GM10266 (cell line): ENCODE measurements around the gene GJA9.
"Not testable (repeated sequence)": the region's sequence is repeated elsewhere in the genome, so short reads cannot be mapped to it uniquely, and the experiment has no call there.

ENCODE experiments used
- DNase-seq: peaks from one replicate; pipeline ENCODE4 v3.0.0; 2012; ENCODE audit errors: extremely low spot score
- CTCF ChIP-seq: IDR thresholded peaks from 2 replicates; pipeline ENCODE4 v1.5.1; 2012; ENCODE audit warnings: mild to moderate bottlenecking, low read depth; ENCODE audit not compliant: control insufficient read depth, insufficient read depth; ENCODE audit errors: missing control alignments

Gene GJA9

GRCh38 chr1:38860454-38860795, 21.0 kb downstream of the GJA9 start:
- no peak for DNase-seq

GRCh38 chr1:38859561-38860453, 21.6 kb downstream of the GJA9 start, which contains the start of gene RRAGC:
TSS of gene RRAGC (minus strand) at chr1:38859772. CDS start at chr1:38859646, 126 bp downstream.
- TF ChIP-seq CTCF = no peak
- peak; percentile 99 for DNase-seq

More at GRCh38 chr1:38860454-38860795, 21.0 kb downstream of the GJA9 start:
- TF ChIP-seq CTCF = no peak

DNA sequence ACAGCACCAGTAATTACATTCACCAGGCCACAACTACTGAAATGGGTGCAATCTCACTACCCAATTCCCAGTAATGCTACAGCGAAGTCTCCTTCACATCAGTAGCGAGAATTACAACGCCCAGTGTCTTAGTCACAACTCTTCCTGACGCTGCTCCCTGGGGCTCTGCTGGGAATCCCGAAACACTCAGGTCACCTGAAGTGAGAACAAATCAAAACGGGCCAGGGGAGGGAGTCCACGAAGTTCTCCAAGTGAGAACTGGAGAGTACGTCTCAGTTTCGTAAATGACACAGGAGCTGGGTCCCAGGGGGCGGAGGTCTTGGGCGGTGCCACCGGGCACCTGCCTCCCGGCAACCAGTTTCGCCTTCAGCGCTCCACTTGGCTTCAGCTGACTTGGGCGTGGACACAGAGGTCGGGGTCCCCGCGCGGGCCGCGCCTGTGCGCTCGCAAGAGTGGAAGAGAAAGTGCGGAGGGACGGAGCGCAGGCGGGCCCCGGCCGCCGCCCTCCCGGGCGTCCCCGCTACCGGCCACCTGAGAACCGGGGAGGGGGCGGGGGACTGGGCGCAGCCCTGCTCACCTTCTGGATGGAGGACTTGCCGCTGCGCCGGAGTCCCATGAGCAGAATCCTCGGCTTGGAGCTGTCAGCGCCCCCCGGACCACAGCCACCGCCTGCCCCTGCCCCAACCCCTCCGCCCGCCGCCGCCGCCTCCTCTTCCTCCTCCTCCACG, 22.4 kb downstream of the GJA9 start:
- DNase-seq = peak; percentile 48
- TF ChIP-seq CTCF = no peak

DNA sequence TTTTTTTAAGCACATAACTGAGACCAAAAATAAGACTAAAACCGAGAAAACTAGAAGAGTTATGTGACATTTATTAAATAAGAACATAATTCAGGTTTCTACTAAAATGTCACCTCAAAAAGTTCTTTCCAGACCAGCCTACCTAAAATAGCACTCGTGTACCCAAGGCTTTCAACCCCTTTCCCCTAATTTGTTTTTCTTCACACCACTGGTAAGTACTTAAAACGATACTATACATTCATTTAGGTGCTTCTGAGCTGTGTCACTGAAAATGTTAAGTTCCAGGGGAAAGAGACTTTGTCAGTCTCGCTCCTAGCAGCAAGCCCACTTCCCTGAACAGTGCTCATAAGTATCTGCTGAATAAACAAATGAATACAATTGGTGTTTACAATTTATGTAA, 28.6 kb downstream of the GJA9 start:
- no peak for TF ChIP-seq CTCF
- DNase-seq = peak; percentile 41

DNA sequence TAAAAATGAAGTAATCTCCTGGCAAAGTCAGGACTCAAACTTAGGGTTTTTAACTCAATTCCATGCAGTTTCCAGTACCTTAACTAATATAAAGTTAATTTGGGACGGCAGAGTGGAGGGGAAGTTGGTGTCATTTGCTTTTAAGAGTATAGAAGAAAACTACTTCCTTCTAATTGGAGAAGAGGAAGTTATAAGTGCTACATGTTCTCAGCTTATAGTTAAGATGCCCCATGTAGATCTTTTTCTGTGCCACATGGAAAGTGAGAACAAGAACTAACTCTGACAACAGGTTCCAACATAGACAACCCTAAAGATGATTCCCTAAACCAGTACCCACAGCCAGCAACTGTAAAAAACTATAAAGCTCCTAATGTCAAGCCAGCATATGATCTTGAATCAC, 33.3 kb downstream of the GJA9 start:
- no peak for TF ChIP-seq CTCF
- DNase-seq = no peak

GRCh38 chr1:38846210-38846609, 35.2 kb downstream of the GJA9 start:
- no peak for DNase-seq
- TF ChIP-seq CTCF = no peak

DNA sequence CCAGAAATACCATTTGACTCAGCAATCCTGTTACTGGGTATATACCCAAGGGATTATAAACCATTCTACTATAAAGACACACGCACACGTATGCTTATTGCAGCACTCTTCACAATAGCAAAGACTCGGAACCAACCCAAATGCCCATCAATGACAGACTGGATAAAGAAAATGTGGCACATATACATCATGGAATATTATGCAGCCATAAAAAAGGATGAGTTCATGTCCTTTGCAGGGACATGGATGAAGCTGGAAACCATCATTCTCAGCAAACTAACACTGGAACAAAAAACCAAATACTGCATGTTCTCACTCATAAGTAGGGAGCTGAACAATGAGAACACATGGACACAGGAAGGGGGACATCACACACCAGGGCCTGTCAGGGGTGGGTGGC, 36.3 kb downstream of the GJA9 start:
- not testable (repeated sequence) for DNase-seq

- no peak for TF ChIP-seq CTCF
- DNase-seq = no peak
Observed at GRCh38 chr1:38840281-38840680, 41.1 kb downstream of the GJA9 start.
